Measurements from ENCODE around the gene DEPDC1B.

- TF ChIP-seq, protein P1, sequence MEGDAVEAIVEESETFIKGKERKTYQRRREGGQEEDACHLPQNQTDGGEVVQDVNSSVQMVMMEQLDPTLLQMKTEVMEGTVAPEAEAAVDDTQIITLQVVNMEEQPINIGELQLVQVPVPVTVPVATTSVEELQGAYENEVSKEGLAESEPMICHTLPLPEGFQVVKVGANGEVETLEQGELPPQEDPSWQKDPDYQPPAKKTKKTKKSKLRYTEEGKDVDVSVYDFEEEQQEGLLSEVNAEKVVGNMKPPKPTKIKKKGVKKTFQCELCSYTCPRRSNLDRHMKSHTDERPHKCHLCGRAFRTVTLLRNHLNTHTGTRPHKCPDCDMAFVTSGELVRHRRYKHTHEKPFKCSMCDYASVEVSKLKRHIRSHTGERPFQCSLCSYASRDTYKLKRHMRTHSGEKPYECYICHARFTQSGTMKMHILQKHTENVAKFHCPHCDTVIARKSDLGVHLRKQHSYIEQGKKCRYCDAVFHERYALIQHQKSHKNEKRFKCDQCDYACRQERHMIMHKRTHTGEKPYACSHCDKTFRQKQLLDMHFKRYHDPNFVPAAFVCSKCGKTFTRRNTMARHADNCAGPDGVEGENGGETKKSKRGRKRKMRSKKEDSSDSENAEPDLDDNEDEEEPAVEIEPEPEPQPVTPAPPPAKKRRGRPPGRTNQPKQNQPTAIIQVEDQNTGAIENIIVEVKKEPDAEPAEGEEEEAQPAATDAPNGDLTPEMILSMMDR (IDR thresholded peaks at IDR 0.05) = no peak
- TF ChIP-seq POLR2A (IDR thresholded peaks at IDR 0.05) (no peak), POLR2AphosphoS5 (IDR thresholded peaks at IDR 0.05) (no peak)
Observed at GRCh38 chr5:60630836-60631235, 69.1 kb downstream of the DEPDC1B start.
